MV-4-11 (cell line): ENCODE results near the gene ABCC6.
A peak's percentile ranks its signal among the peaks of the same experiment; 100 is the strongest.
"Not testable (repeated sequence)": the region's sequence is repeated elsewhere in the genome, so short reads cannot be mapped to it uniquely, and the experiment has no call there.

Experiments used
- DNase-seq: peaks from one replicate; lab custom pipeline; 2025; lab: John Stamatoyannopoulos, UW

ABCC6 gene

GRCh38 chr16:16161319-16161718 lies 62.0 kb downstream of the ABCC6 start:
- no peak for DNase-seq

GRCh38 chr16:16159662-16160061 lies 63.6 kb downstream of the ABCC6 start:
- no peak for DNase-seq

GRCh38 chr16:16158741-16159374 lies 64.4 kb downstream of the ABCC6 start:
- peak; percentile 26 for DNase-seq

- DNase-seq, result no peak
Observed at GRCh38 chr16:16158082-16158658, 65.1 kb downstream of the ABCC6 start.

- no peak for DNase-seq
Observed at GRCh38 chr16:16157166-16157565, 66.1 kb downstream of the ABCC6 start.

GRCh38 chr16:16155234-16155633 lies 68.1 kb downstream of the ABCC6 start:
- DNase-seq, result no peak

GRCh38 chr16:16154281-16154951 lies 68.9 kb downstream of the ABCC6 start:
- DNase-seq, result no peak

GRCh38 chr16:16153000-16153399 lies 70.3 kb downstream of the ABCC6 start:
- not testable (repeated sequence) for DNase-seq

- no peak for DNase-seq
Observed at GRCh38 chr16:16151315-16151714, 72.0 kb downstream of the ABCC6 start.

GRCh38 chr16:16150878-16151152 lies 72.5 kb downstream of the ABCC6 start:
- DNase-seq, result no peak

GRCh38 chr16:16150117-16150877 lies 73.0 kb downstream of the ABCC6 start:
- DNase-seq, result no peak

GRCh38 chr16:16149710-16150116 lies 73.6 kb downstream of the ABCC6 start:
- no peak for DNase-seq

- DNase-seq, result no peak
Observed at GRCh38 chr16:16148755-16149154, 74.5 kb downstream of the ABCC6 start.

- DNase-seq, result not testable (repeated sequence)
Observed at GRCh38 chr16:16148000-16148599, 75.2 kb downstream of the ABCC6 start.

- no peak for DNase-seq
Observed at GRCh38 chr16:16147316-16147999, 75.8 kb downstream of the ABCC6 start.

- DNase-seq, result no peak
Observed at GRCh38 chr16:16146380-16147315, 76.6 kb downstream of the ABCC6 start.

GRCh38 chr16:16145286-16145685 lies 78.0 kb downstream of the ABCC6 start:
- DNase-seq, result no peak

- no peak for DNase-seq
Observed at GRCh38 chr16:16144416-16144815, 78.9 kb downstream of the ABCC6 start.

- no peak for DNase-seq
Observed at GRCh38 chr16:16143931-16144330, 79.4 kb downstream of the ABCC6 start.

GRCh38 chr16:16143038-16143763 lies 80.1 kb downstream of the ABCC6 start:
- peak; percentile 49 for DNase-seq
